Stimulated activated CD8-positive, alpha-beta memory T cell treated with anti-CD3 and anti-CD28 coated beads, Interleukin-7, amount 100 ng/mL, for 1 hour (primary cell): ENCODE measurements around the gene CYB5RL.
"Not testable (repeated sequence)": the region's sequence is repeated elsewhere in the genome, so short reads cannot be mapped to it uniquely, and the experiment has no call there.

Experiments
- DNase-seq, 2 donors: peaks; one replicate each; pipeline ENCODE4 v3.0.0-alpha.2; 2020; ENCODE audit warnings: low read depth in 2 of 2

The CYB5RL gene

DNA sequence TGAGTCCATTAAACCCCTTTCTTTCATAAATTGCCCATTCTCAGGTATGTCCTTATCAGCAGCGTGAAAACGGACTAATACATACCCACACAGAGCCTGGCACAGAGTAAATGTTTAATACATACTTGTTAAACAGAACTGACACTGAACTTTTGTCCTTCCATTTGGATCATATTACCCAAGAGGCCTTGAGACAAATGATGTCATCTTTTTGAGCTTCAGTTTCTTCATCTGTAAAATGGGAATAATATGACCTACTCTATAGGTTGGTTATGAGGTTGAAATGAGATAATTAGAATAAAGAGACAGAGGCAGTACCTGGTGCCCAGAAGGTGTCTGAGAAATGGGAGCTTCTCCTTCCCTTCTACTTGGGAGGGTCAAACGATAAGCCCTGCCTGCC, 13.8 kb downstream of the CYB5RL start:
- no peak for DNase-seq

- no peak for DNase-seq
Measured at GRCh38 chr1:54180701-54181360, 19.0 kb downstream of the CYB5RL start.

GRCh38 chr1:54178296-54179070, 21.3 kb downstream of the CYB5RL start:
- DNase-seq, result no peak

DNA sequence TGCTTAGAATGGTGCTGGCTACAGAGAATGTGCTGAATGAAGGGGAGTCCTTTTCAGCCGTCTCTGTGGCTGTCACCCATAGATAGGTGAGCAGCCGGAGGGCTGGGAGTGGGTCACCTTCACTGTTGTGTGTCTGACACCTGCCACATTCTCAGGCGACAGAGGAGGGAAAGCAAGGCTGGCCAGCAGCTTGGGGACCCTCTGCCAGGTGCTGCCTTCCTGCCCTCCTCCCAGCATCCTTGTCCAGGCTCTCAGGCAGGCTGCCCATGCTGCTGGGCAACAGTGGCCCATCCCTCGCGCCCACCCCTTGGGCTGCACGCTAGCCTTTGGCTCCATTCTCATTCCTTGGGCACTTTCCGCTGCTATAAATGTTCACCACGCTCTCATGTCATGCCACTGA, 22.1 kb downstream of the CYB5RL start:
- no peak for DNase-seq

GRCh38 chr1:54176621-54177327, 23.1 kb downstream of the CYB5RL start:
- no peak for DNase-seq

- DNase-seq, result no peak
Measured at GRCh38 chr1:54174106-54174505, 25.7 kb downstream of the CYB5RL start.

DNA sequence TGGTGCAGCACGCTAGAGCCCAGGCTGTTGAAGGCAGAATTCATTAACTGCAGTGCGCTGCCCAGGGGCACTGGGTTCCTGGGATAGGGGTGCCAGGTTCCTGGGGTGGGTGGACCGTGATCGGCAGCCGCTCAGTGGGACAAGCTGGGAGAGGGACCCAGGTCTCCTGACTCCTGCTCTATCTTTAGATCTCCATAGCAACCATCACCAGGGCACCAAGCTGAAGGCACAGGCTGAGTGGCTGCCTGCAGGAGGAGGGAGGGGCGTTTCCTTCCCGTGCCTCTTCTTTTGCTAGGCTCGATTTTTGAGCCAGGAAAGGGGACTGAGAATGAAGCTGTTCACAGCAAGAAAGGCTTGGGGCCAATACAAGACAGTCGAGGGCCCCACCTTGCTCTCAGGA, 26.1 kb downstream of the CYB5RL start:
- no peak for DNase-seq

GRCh38 chr1:54172614-54173599, 26.9 kb downstream of the CYB5RL start:
- DNase-seq, result no peak

DNA sequence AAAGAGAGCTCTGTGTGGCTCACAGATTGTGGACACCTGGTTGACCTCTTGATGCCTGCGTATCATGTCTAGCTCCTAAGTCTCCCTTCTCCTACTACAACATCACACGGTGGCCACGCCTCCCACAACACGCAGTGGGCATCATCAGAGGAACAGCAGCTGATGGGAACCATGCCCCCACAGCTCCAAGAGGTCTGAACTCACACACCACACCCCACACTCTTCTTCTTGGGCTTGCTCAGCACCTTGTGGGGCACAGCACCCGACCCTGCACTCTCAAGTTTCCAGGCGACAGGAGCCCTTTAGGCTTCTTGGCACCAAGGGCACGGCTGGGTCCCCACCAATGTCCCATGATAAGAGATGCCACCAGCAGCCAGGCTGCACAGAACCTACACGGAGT, 28.2 kb downstream of the CYB5RL start:
- DNase-seq, result no peak

- DNase-seq, result no peak
Measured at GRCh38 chr1:54171016-54171415, 28.8 kb downstream of the CYB5RL start.

- no peak for DNase-seq
Measured at GRCh38 chr1:54169068-54169467, 30.8 kb downstream of the CYB5RL start.

GRCh38 chr1:54168206-54168965, 31.4 kb downstream of the CYB5RL start:
- DNase-seq, result no peak

GRCh38 chr1:54167422-54168139, 32.2 kb downstream of the CYB5RL start:
- no peak for DNase-seq

GRCh38 chr1:54166357-54166756, 33.5 kb downstream of the CYB5RL start:
- not testable (repeated sequence) for DNase-seq

- DNase-seq, result no peak
Measured at GRCh38 chr1:54165146-54165545, 34.7 kb downstream of the CYB5RL start.

DNA sequence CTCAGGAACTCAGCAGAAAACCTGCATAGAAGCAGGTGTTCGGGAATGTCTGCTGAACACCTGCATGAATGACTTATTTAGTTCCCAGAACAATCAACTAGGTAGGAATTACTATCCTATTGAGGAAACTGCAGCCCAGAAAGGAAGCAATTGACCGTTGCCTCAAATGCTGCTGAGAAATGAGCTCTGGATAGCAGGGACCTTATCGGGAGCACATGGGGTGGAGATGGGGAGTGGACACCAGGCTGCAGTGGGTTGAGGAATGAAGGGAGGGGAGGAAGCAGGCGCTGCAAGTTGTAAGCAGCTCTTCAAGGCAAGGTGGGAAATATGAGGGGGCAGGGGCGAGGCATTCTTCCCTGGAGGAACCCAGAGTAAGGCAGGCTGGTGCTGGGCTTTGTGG, 36.3 kb downstream of the CYB5RL start:
- no peak for DNase-seq

- DNase-seq, result no peak
Measured at GRCh38 chr1:54163051-54163450, 36.8 kb downstream of the CYB5RL start.

DNA sequence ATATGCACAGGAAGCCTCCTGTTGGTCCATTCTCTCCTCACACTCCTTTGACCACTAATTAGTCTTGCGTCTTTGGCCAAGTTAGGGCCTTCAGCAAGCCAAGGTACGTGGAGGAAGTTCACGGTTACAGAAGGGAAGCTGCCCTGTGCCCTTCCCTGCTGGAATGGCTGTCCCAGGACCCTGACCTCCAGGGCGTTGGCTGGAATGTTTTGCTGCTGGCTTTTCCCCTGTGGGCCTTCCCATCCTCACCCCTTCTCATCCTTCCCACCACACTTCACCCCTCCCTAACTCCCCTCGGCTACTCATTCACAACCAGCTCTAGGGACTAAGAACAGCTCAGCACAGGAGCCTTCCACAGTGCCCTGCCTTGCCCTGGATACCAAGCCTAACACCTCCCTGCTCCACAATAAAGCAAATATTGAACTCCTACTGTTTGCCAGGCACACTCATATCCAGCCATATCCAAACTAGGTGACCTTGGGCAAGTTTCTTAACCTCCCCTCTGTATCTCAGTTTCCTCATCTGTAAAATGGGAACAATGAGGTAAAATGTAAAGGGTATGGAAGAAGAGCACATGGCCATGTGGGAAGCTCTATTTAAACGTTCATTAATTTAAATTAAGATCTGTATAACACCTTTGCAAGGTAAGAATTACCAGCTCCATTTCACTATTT, 38.2 kb downstream of the CYB5RL start:
- DNase-seq, result no peak

DNA sequence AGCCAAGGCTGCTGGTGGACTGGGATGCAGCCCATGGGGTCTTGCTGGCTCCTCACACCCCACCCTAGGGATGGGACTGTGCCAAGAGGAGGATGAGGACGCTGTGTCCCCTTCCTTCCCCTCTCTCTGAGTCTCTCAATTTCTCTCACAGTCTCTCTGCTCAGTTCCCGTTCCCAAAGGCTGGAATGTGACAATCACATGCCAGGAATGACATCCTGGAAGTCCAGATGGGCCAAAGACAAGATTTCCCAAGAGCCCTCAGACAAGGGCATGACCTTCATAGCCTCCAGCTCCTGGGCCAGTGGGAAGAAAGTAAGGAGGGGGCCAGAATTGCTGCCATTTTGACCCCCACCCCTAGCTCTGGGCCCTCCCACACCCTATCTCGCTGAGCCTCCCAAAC, 39.5 kb downstream of the CYB5RL start:
- no peak for DNase-seq
